GM19455 (cell line): ENCODE measurements around the gene RPAP2.
"Not testable (repeated sequence)": the region's sequence is repeated elsewhere in the genome, so short reads cannot be mapped to it uniquely, and the experiment has no call there.

Experiments
- ATAC-seq: cut with Tn5 transposase; IDR thresholded peaks from one replicate; pipeline ENCODE4 v1.9.1; 2021; ENCODE audit not compliant: unreplicated experiment

The RPAP2 gene

GRCh38 chr1:92298573-92299476 is at the start of gene RPAP2, which contains the start of gene GLMN:
Gene RPAP2 (plus strand): TSS chr1:92299059. CDS start chr1:92299074, 15 bp downstream.
Gene GLMN (minus strand): TSS chr1:92298987. CDS start chr1:92297999, 988 bp downstream.
- ATAC-seq = peak; percentile 99

GRCh38 chr1:92254714-92255113 is 44.1 kb upstream of the RPAP2 start:
- ATAC-seq = not testable (repeated sequence)

- no peak for ATAC-seq
These were observed 39.5 kb upstream of the RPAP2 start for GRCh38 chr1:92259350-92259749.

GRCh38 chr1:92262516-92262915 is 36.3 kb upstream of the RPAP2 start:
- ATAC-seq = no peak

GRCh38 chr1:92273039-92273438 is 25.8 kb upstream of the RPAP2 start:
- ATAC-seq = no peak

GRCh38 chr1:92274939-92275338 is 23.9 kb upstream of the RPAP2 start:
- no peak for ATAC-seq

GRCh38 chr1:92276082-92276481 is 22.8 kb upstream of the RPAP2 start:
- no peak for ATAC-seq

GRCh38 chr1:92277105-92277723 is 21.6 kb upstream of the RPAP2 start:
- ATAC-seq = no peak

- ATAC-seq = not testable (repeated sequence)
These were observed 19.1 kb upstream of the RPAP2 start for GRCh38 chr1:92279781-92280180.

- not testable (repeated sequence) for ATAC-seq
These were observed 17.4 kb upstream of the RPAP2 start for GRCh38 chr1:92281411-92281810.

- no peak for ATAC-seq
These were observed 7.4 kb upstream of the RPAP2 start for GRCh38 chr1:92291372-92291999.

- no peak for ATAC-seq
These were observed 666 bp upstream of the RPAP2 start for GRCh38 chr1:92298213-92298572.

- no peak for ATAC-seq
These were observed 755 bp downstream of the RPAP2 start for GRCh38 chr1:92299477-92300150.

GRCh38 chr1:92301021-92301420 is 2.2 kb downstream of the RPAP2 start:
- ATAC-seq = no peak

- no peak for ATAC-seq
These were observed 7.2 kb downstream of the RPAP2 start for GRCh38 chr1:92306020-92306419.

- no peak for ATAC-seq
These were observed 9.1 kb downstream of the RPAP2 start for GRCh38 chr1:92307980-92308379.

- ATAC-seq = no peak
These were observed 11.3 kb downstream of the RPAP2 start for GRCh38 chr1:92310185-92310597.

GRCh38 chr1:92314024-92314423 is 15.2 kb downstream of the RPAP2 start:
- ATAC-seq = no peak

GRCh38 chr1:92315766-92316599 is 17.1 kb downstream of the RPAP2 start:
- no peak for ATAC-seq

GRCh38 chr1:92317836-92318493 is 19.1 kb downstream of the RPAP2 start:
- ATAC-seq = no peak
